Mucosa of descending colon (tissue), 3 donors: Measurements from ENCODE around the gene MRLN. TPM values are rescaled to one million over a fixed set of nuclear protein-coding genes. Genes with fewer than 3 reads are reported as not detected.
"Not testable (repeated sequence)": the region's sequence is repeated elsewhere in the genome, so short reads cannot be mapped to it uniquely, and the experiment has no call there.

ENCODE experiments used
- ATAC-seq: fragments of 200-7000 bp; cut with Tn5 transposase; one replicate; pipeline ENCODE4 v1.9.1; 2020; ENCODE audit warnings: mild to moderate bottlenecking, moderate library complexity
- DNase-seq, 3 donors: peaks; one replicate each; pipeline ENCODE4 v3.0.0-alpha.2; 2020
- H3K36me3 ChIP-seq: fragments of 200-600 bp; one replicate; pipeline ENCODE4 v1.8.0; 2021; ENCODE audit warnings: low read depth, mild to moderate bottlenecking
- H3K4me1 ChIP-seq: fragments of 200-600 bp; one replicate; pipeline ENCODE4 v1.8.0; 2021; ENCODE audit warnings: low read depth, mild to moderate bottlenecking
- H3K4me3 ChIP-seq: fragments of 200-600 bp; one replicate; pipeline ENCODE4 v1.8.0; 2021; ENCODE audit warnings: mild to moderate bottlenecking
- H3K9me3 ChIP-seq: fragments of 200-600 bp; one replicate; pipeline ENCODE4 v1.8.0; 2021; ENCODE audit warnings: mild to moderate bottlenecking
- intact Hi-C, 2 donors: fragments of 100-400 bp; cut with DNase I in 1 of 2; cut with micrococcal nuclease in 1 of 2; formaldehyde crosslinking; loops; one replicate each; pipeline versions ENCODE4 v1.11.0 to v1.11.1; 2022; cut with DNase I, micrococcal nuclease
- total RNA-seq, 3 donors: library from RNA; stranded (reverse); fragmentation: NEBNext Ultra II Directional in 2 of 3; extraction: Animal tissue kit (Norgen Biotek cat#: 25700) in 2 of 3; gene quantifications; one replicate each; pipeline versions ENCODE4 v1.2.1 to v1.2.4, GENCODE V29; 2021 to 2023
- TF ChIP-seq, protein P1 (sequence below): fragments of 200-600 bp; IDR thresholded peaks from one replicate; pipeline ENCODE4 v1.8.0; 2022; ENCODE audit warnings: antibody characterized with exemption, mild to moderate bottlenecking
- donor health status: DM: no; HTN: no; CAD: no; lungs with moderate emphysema.
- donor health status: DM: no; HTN: no; CAD: no.
- donor health status: DM: no; HTN: yes; CAD: no.

The MRLN gene
- total RNA-seq, 3 donors from 2014 or later: not detected

- H3K4me3 ChIP-seq: no peak overlapping the region
- no peaks in the 10 kb centered on the region for H3K36me3 ChIP-seq
- ATAC-seq (no peak), DNase-seq (no peak)
- no peaks in the 10 kb centered on the region for H3K9me3 ChIP-seq
- H3K4me1 ChIP-seq: no peaks in the 10 kb centered on the region
- intact Hi-C loops: no loop called here
- TF ChIP-seq, protein P1, sequence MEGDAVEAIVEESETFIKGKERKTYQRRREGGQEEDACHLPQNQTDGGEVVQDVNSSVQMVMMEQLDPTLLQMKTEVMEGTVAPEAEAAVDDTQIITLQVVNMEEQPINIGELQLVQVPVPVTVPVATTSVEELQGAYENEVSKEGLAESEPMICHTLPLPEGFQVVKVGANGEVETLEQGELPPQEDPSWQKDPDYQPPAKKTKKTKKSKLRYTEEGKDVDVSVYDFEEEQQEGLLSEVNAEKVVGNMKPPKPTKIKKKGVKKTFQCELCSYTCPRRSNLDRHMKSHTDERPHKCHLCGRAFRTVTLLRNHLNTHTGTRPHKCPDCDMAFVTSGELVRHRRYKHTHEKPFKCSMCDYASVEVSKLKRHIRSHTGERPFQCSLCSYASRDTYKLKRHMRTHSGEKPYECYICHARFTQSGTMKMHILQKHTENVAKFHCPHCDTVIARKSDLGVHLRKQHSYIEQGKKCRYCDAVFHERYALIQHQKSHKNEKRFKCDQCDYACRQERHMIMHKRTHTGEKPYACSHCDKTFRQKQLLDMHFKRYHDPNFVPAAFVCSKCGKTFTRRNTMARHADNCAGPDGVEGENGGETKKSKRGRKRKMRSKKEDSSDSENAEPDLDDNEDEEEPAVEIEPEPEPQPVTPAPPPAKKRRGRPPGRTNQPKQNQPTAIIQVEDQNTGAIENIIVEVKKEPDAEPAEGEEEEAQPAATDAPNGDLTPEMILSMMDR: no peak
These were observed 2.9 kb downstream of the MRLN start for GRCh38 chr10:59750155-59750945.

DNA sequence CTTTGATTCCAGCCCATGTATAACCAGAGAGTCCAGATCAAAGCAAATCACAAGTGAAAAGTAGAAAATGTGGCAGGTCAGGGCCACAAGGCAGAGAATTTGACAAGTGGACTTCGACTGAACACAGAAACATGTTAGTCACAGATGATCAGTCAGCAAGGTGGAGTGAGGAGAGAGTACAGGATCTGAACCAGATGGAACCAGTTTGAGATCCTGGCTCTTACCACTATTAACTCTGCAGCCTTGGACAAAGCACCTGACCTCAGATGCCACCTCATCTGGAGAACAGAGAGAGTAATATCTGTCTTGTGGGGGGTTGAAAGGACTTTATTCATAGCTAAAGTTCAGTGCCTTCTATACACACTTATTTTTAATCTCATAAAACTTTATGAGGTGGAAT lies 4.4 kb downstream of the MRLN start:
- intact Hi-C loops: no loop called here
- Histone ChIP-seq H3K9me3 (peaks cover 1% of the 10 kb centered on the region), H3K36me3 (no peaks in the 10 kb centered on the region), H3K4me3 (no peak overlapping the region), H3K4me1 (no peaks in the 10 kb centered on the region)
- TF ChIP-seq, protein P1: no peak
- ATAC-seq (peak; percentile 96), DNase-seq (peak in 1 of 3 donors; percentile 32)

DNA sequence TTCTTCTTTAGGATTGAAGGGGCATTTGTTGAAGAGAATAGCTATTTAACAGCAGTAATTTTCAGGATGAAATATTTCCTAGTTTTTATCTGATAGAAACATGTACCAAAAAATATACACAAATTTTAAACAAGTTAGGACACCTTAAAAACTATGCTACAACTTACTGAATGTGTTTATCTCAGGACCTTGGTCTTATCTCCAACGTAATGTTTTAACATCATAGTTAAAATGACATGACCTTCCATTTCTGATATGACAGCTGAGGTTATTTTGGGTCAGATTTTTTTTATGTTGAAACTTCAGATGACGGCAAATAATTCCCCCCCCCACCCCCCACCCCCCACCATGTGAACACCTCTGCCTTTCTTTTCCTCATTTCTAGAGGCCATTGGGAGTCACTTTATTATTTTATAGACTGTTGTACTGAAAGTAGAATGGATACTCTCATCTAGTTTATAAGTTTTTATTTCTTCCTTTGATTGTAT lies 8.0 kb downstream of the MRLN start:
- TF ChIP-seq, protein P1: no peak
- intact Hi-C loops: no loop called here
- Histone ChIP-seq H3K4me1 (no peaks in the 10 kb centered on the region), H3K9me3 (peaks cover 3% of the 10 kb centered on the region), H3K4me3 (no peak overlapping the region), H3K36me3 (no peaks in the 10 kb centered on the region)
- peak; percentile 17 for ATAC-seq
- no peak for DNase-seq

- intact Hi-C loops, ATAC-seq, DNase-seq: not testable (repeated sequence)
These were observed 8.5 kb downstream of the MRLN start for GRCh38 chr10:59744762-59745161.

DNA sequence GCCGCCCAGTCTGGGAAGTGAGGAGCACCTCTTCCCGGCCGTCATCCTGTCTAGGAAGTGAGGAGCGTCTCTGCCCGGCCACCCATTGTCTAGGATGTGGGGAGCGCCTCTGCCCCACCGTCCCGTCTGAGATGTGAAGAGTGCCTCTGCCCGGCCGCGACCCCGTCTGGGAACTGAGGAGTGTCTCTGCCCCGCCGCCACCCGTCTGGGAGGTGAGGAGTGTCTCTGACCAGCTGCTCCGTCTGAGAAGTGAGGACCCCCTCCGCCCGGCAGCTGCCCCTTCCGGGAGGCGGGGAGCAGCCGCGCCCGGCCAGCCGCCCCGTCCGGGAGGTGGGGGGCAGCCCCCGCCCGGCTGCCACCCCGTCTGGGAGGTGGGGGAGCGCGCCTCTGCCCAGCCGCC lies 9.1 kb downstream of the MRLN start:
- DNase-seq, H3K4me3 ChIP-seq, H3K36me3 ChIP-seq, H3K9me3 ChIP-seq, ATAC-seq, H3K4me1 ChIP-seq, intact Hi-C loops: not testable (repeated sequence)

More at GRCh38 chr10:59744762-59745161, 8.5 kb downstream of the MRLN start:
- H3K4me3 ChIP-seq, H3K9me3 ChIP-seq, H3K36me3 ChIP-seq, H3K4me1 ChIP-seq: not testable (repeated sequence)

GRCh38 chr10:59741583-59741982 lies 11.7 kb downstream of the MRLN start:
- peak; percentile 85 for ATAC-seq

More at GRCh38 chr10:59741583-59741982, 11.7 kb downstream of the MRLN start:
- TF ChIP-seq, protein P1: no peak
- DNase-seq: no peak
- no peak overlapping the region for H3K4me3 ChIP-seq
- H3K4me1 ChIP-seq: no peaks in the 10 kb centered on the region
- H3K36me3 ChIP-seq: no peaks in the 10 kb centered on the region
- intact Hi-C loops: no loop called here
- peaks cover 3% of the 10 kb centered on the region for H3K9me3 ChIP-seq
